HG03469 (cell line): ENCODE measurements around the gene RPP25L.

ENCODE experiments used
- ATAC-seq: cut with Tn5 transposase; IDR thresholded peaks from one replicate; pipeline ENCODE4 v1.9.1; 2021; ENCODE audit warnings: mild to moderate bottlenecking, moderate library complexity, moderate number of reproducible peaks; ENCODE audit not compliant: unreplicated experiment

Gene RPP25L

DNA sequence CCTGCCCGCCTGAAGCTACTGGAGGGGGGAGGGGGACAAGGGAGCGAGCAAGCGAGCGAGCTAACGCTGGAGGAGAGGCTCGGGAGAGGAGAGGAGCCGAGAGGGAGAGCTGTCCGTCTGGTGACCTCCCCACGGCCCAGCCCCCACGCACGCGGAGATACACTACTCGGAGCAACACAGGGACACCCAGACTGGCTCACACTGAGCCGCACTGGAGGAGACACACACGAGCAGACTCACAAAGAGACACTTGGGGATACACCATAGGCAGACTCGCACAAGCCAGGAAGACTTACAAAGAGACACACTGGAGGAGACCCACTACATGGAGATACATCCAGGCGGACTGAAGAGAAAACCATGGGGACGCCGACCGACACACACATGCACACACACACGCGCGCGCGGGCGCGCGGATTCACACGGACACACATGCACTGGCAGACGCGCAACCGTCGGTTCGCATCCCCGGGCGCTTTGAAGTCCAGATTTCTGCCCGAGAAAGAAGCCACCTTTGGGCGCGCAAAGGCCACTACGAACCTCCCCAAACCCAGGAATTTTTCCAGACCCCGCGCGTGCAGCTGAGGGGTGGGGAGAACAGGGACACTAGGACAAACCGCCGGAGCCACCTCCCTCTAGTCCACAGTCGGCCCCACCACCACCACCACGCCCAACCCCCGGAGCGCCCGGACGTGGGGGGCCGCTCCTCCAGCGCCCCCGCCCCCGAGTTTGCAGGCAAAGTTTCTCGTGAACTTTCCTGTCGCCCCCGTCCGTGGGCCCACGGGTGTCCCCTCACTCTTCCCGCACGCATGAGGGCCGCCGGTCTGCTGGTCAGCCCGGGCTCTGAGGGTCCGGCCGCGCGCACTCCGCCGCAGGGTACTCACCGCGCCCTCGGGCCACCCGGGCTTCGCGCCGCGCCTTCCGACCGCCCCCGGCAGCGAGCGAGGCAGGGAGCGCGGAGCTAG lies 22.9 kb downstream of the RPP25L start:
- no peak for ATAC-seq

GRCh38 chr9:34587271-34587670 lies 24.6 kb downstream of the RPP25L start:
- no peak for ATAC-seq

DNA sequence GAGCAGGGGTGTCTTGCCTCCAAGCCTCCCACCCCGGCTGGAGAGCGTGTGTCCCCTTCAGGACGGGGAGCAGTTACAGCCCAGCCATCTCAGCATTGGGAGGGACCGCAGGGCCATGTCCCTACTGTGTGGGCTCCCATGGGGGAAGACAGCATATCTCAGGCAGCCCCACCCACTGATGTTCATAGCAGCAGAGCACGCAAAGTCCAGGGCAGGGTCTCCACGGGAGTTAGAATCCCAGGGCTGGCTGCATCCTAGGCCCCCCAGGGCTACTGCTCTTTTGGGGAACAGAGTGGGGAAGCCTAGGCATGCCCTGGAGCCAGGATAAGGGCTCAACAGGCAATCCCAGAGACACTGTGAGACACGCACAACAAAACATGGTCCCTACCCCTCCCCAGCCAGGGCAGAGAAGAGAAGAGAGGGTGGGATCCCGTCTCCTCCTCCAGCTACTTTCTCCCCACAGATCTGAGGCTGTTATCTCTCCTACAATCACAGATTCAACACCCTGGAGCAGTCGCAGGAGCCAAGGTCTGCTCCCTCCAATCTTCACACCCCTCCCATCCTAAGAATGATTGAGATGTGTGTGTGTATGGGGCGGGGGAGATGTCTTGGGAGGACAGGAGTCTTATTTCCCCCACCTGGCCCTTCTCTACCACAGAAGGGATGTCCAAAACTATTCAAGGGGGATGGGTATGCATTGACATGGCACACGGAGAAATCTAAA lies 25.8 kb downstream of the RPP25L start:
- ATAC-seq: no peak

DNA sequence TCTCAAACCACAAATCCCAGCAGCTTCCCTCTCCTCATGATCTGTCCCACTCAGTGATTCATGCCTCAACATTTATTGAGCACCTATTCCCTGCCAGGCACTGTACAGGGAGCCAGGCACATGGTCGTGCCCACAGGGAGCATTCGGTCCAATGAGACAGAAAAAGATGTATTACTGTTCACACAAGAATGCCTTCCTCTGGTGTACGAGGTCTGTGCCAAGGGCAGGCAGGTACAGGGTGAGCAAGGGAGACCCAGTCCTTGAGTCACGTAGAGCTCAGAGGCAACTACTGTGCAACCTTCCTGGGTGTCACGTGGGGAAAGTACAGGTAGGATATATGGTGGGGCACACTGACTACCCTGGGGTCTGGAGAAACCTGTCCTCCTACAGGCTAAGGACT lies 26.9 kb downstream of the RPP25L start:
- no peak for ATAC-seq

DNA sequence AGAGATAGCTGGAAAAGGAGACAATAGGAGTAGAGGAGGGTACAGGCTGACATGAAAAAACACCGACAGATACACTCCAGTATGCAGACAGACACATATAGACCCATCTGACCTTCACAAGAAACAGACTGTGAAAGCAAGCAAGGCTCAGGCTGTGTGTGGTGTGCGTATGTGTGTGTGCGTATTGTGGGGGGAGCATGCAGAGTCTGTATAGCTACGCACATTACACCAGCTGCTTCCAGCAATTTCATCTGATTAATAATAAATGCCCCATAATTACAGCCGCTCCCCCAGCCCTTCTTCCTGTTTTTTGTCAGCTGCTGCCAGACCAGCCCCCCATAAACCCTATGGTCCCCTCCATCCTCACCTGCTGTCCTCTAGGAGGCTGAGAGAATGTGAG lies 29.1 kb downstream of the RPP25L start:
- ATAC-seq: no peak

GRCh38 chr9:34581318-34581717 lies 30.6 kb downstream of the RPP25L start:
- no peak for ATAC-seq

- ATAC-seq: no peak
Measured at GRCh38 chr9:34580358-34580757, 31.5 kb downstream of the RPP25L start.

- no peak for ATAC-seq
Measured at GRCh38 chr9:34579808-34580163, 32.1 kb downstream of the RPP25L start.

DNA sequence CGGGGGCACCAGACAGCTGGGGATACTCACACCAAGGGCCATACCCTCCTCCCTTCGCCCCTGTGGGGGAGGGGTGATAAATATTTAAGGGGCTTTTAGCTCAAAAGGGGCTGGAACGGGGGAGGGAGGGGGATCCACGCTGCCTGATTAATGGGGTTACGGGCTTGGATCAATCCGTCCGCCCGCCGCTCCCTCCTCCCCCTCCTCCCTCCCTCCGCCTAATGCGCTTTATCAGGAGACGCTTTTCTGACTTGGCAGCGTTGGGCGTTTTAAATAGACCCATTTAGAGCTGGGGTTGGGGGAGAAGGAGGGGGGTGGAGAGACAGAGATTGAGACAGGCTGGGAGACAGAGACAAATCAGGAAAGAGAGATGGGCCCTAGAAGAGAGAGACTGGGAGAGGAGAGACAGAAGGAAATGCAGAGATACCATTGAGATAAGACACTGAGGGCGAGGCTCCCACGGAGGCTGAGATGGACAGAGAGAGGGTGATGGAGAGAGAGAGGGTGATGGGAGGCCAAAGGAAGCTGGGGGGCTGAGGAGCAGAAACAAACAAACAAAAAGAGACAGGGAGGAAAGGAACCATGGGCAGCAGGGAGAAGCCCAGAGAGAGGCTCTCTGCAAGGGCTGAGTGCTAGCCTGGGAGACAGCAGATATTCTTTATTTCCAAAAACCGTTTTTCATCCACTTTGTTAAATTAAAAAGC lies 32.6 kb downstream of the RPP25L start:
- ATAC-seq: no peak

GRCh38 chr9:34578241-34579103 lies 33.4 kb downstream of the RPP25L start:
- ATAC-seq: no peak

- no peak for ATAC-seq
Measured at GRCh38 chr9:34577400-34578240, 34.3 kb downstream of the RPP25L start.

DNA sequence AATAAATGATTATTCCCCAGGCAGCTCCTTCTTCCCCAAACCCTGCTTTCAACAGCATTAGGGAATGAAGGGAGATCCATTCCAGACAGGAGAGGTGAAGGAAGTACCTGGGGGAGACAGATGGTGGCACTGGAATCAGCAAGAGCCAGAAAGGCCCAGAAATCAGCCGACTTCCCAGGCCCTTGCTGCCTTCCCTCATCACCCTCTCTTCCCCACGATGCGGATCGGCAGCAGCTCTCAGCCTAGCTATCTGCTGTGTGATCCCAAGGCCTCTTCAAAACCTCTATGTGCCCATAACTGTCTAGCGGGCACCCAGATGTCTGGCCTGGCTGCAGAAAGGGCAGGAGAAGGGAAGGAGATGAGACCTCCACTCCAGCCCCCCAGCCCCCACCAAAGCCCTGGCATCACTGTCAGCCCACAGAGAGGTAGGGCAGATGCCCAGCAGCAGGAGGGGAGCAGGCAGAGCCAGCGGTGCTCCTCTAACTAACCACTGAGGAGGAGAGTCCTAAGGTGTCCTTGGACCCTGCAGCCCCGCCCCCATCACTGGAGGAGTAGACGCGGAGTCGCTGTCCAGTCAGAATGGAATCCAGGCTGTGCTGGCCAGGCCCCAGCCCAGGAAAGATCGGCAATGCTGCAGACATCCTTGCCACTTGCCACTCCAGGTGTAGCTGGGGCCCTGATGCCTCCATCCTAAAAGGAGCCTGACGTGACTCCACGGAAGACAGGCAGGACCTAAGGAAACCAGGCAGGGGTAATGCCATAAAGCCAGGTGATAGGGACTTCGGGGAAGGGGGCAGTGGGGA lies 35.1 kb downstream of the RPP25L start:
- ATAC-seq: no peak

DNA sequence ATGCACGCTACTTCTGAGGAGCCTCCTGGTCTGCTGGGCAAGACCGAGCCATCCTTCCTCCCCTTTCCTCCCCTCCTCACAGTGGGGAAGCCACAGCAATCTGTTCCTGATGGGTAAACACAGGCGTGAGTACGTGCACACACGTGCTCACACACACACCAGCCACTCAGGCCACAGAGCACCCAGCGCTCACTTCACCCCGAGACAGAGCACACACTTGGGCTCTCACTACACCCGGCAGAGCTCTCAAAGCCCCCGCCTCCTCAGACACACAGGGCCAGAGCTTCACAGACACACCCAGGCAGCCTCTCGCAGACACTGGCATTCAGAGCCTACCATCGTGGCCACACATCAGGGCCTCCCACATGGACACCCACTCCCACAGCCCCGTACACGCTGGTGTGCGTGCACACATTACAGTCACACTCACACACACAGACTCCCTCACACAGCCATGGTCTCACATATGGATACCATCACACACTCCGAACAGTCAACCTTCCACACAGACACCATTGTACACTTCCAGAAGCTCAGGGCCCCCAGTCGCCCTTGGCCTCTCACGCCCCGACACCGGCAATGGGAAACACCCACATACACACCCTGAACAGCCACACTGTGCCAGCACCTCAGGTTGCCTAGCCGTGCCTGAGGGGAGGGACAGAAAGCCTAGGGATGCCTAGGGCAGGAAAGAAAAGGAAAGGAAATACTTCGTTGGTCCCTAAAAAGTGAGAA lies 35.9 kb downstream of the RPP25L start:
- no peak for ATAC-seq

GRCh38 chr9:34575241-34575640 lies 36.7 kb downstream of the RPP25L start:
- ATAC-seq: no peak

DNA sequence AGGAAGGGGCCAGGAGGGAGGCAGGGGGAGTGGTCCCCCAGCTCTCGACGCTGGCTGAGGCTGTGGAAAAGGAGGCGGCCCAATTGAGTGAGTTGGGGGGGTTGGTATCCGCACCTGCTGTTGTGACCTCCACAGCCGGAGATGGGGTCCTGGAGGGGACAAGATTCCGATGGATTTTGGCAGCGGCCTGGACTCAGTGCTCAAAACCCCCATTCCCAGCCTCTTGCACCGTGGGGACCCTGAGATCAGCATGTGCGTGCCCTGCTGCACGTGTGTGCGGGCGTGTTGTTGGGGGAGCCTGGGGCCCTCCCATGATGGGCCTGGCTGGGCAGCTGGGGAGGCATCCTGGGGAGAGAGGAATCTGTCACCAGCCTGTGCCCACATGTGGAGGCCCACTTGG lies 37.3 kb downstream of the RPP25L start:
- ATAC-seq: no peak

DNA sequence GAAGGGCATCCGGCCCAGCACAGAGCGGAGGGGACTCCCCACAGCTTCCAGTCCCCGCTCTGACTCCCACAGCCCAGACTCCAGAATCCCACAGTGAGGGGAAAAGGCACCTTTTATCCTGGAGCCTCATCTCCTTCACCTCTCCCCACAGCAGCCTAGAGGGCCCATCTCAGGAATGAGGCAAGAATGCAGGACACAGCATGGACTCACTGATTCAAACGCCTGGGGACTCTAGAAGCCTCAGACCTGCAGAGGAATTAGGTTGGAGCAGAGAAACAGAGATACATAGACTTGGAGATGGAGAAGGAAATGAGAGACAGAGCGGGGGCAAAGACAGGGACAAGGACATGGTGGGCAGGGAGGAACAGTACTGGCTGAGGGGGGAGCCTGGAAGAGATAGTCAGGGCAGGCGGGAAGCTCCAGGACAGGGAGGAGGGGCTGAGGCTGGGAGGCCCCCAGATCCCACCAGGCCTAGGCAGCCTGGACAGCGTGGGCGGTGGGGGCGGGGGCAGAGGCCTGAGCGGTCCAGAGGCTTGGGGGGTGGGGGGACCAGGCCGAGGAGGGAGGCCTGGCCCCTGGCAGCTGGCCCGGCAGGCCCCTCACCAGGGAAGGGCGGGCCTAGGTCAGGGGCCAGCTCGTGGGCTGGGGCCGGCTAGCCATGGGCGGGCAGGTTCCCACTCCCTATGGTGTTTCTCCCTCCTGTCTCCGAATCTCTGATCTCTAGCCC lies 38.1 kb downstream of the RPP25L start:
- no peak for ATAC-seq

GRCh38 chr9:34572628-34573027 lies 39.3 kb downstream of the RPP25L start:
- no peak for ATAC-seq

- ATAC-seq: no peak
Measured at GRCh38 chr9:34572092-34572491, 39.8 kb downstream of the RPP25L start.
